ENCODE measurements around the gene CLEC18C.
"Not testable (repeated sequence)": the region's sequence is repeated elsewhere in the genome, so short reads cannot be mapped to it uniquely, and the experiment has no call there.

The CLEC18C gene

GRCh38 chr16:70152578-70153302 lies 20.8 kb upstream of the CLEC18C start:
- no peak overlapping the region for H3K4me3 ChIP-seq (ENCODE audit: low read length)
- TF ChIP-seq CTCF (IDR thresholded peaks at IDR 0.05; ENCODE audit: insufficient read depth, low read depth, low read length, missing control alignments) = no peak
- DNase-seq (ENCODE audit: low read depth) = no peak

- not testable (repeated sequence) for H3K4me3 ChIP-seq (ENCODE audit: low read length); DNase-seq (ENCODE audit: low read depth)
Measured at GRCh38 chr16:70154736-70155135, 18.9 kb upstream of the CLEC18C start.

- no peak overlapping the region for H3K4me3 ChIP-seq (ENCODE audit: low read length)
- TF ChIP-seq CTCF (IDR thresholded peaks at IDR 0.05; ENCODE audit: insufficient read depth, low read depth, low read length, missing control alignments) = no peak
- DNase-seq (ENCODE audit: low read depth) = no peak
Measured at GRCh38 chr16:70156207-70156978, 17.2 kb upstream of the CLEC18C start.

- no peak for DNase-seq (ENCODE audit: low read depth)
- no peak overlapping the region for H3K4me3 ChIP-seq (ENCODE audit: low read length)
- TF ChIP-seq CTCF (IDR thresholded peaks at IDR 0.05; ENCODE audit: insufficient read depth, low read depth, low read length, missing control alignments) = no peak
Measured at GRCh38 chr16:70157105-70157476, 16.5 kb upstream of the CLEC18C start.

GRCh38 chr16:70157477-70158260 lies 15.9 kb upstream of the CLEC18C start:
- no peak for TF ChIP-seq CTCF (IDR thresholded peaks at IDR 0.05; ENCODE audit: insufficient read depth, low read depth, low read length, missing control alignments)
- DNase-seq (ENCODE audit: low read depth) = no peak
- H3K4me3 ChIP-seq (ENCODE audit: low read length) = no peak overlapping the region

- no peak overlapping the region for H3K4me3 ChIP-seq (ENCODE audit: low read length)
- TF ChIP-seq CTCF (IDR thresholded peaks at IDR 0.05; ENCODE audit: insufficient read depth, low read depth, low read length, missing control alignments) = no peak
- no peak for DNase-seq (ENCODE audit: low read depth)
Measured at GRCh38 chr16:70158261-70158939, 15.2 kb upstream of the CLEC18C start.
